HS-5 (cell line): ENCODE measurements around the gene ARHGAP27.
"Not testable (repeated sequence)": the region's sequence is repeated elsewhere in the genome, so short reads cannot be mapped to it uniquely, and the experiment has no call there.

Source experiments
- DNase-seq: peaks from one replicate; pipeline ENCODE4 v3.0.0-alpha.2; 2012; ENCODE audit warnings: low read depth

ARHGAP27 gene

GRCh38 chr17:45361976-45362375, 70.7 kb downstream of the ARHGAP27 start:
- no peak for DNase-seq

GRCh38 chr17:45361451-45361850, 71.2 kb downstream of the ARHGAP27 start:
- DNase-seq, result no peak

- DNase-seq, result no peak
These were observed 75.2 kb downstream of the ARHGAP27 start for GRCh38 chr17:45357364-45357997.

- no peak for DNase-seq
These were observed 77.6 kb downstream of the ARHGAP27 start for GRCh38 chr17:45355087-45355486.

GRCh38 chr17:45353043-45353442, 79.6 kb downstream of the ARHGAP27 start:
- DNase-seq, result no peak

GRCh38 chr17:45351831-45352230, 80.8 kb downstream of the ARHGAP27 start:
- DNase-seq, result no peak

GRCh38 chr17:45347444-45347843, 85.2 kb downstream of the ARHGAP27 start:
- no peak for DNase-seq

GRCh38 chr17:45346216-45347015, 86.3 kb downstream of the ARHGAP27 start:
- no peak for DNase-seq

- DNase-seq, result no peak
These were observed 87.0 kb downstream of the ARHGAP27 start for GRCh38 chr17:45345554-45346215.

GRCh38 chr17:45345246-45345553, 87.5 kb downstream of the ARHGAP27 start:
- DNase-seq, result no peak

GRCh38 chr17:45343967-45344664, 88.6 kb downstream of the ARHGAP27 start:
- DNase-seq, result not testable (repeated sequence)
